ENCODE measurements around the gene CNIH1.
"Not testable (repeated sequence)": the region's sequence is repeated elsewhere in the genome, so short reads cannot be mapped to it uniquely, and the experiment has no call there.

CNIH1 gene

DNA sequence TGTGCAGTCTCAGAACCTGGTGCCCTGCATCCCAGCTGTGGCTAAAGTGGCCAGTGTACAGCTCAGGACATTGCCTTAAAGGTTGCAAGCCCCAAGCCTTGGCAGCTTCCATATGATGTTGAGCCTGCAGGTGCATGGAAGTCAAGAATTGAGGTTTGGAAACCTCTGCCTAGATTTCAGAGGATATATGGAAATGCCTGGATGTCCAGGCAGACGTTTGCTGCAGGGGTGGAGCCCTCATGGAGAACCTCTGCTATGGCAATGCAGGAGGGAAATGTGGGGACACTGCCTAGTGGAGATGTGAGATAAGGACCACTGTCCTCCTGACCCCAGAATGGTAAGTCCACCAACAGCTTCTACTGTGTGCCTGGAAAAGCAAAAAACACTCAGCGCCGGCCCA lies 17.9 kb upstream of the CNIH1 start:
- Histone ChIP-seq H3F3A (ENCODE audit: control insufficient read depth, insufficient read depth) (no peaks in the 10 kb centered on the region), H3K4me3 (ENCODE audit: low read length) (no peak overlapping the region), H3K79me2 (ENCODE audit: control insufficient read depth, low read length) (no peaks in the 10 kb centered on the region), H3K9me3 (ENCODE audit: control insufficient read depth, insufficient read depth, low read length) (peaks cover 18% of the 10 kb centered on the region; the same call in 1 of the 2 replicates), H3K27me3 (ENCODE audit: control insufficient read depth, low read length) (peaks cover 3% of the 10 kb centered on the region; the same call in 1 of the 2 replicates), H3K36me3 (ENCODE audit: control insufficient read depth, low read length) (no peaks in the 10 kb centered on the region), H3K9me2 (replicated peaks; ENCODE audit: control insufficient read depth, low read length) (no peaks in the 10 kb centered on the region), H4K20me1 (ENCODE audit: control insufficient read depth, insufficient read depth, low read depth, low read length) (no peaks in the 10 kb centered on the region), H3K27ac (ENCODE audit: low read depth, low read length) (no peak overlapping the region), H3K4me1 (ENCODE audit: control insufficient read depth, low read length) (no peaks in the 10 kb centered on the region), H3K4me2 (ENCODE audit: low read length) (no peak overlapping the region)
- no peak for TF ChIP-seq CTCF (IDR thresholded peaks at IDR 0.05; ENCODE audit: low read depth, low read length, poor library complexity, severe bottlenecking)
- no peak for TF ChIP-seq EZH2phosphoT487 (IDR thresholded peaks at IDR 0.05; ENCODE audit: borderline replicate concordance, low read length)

DNA sequence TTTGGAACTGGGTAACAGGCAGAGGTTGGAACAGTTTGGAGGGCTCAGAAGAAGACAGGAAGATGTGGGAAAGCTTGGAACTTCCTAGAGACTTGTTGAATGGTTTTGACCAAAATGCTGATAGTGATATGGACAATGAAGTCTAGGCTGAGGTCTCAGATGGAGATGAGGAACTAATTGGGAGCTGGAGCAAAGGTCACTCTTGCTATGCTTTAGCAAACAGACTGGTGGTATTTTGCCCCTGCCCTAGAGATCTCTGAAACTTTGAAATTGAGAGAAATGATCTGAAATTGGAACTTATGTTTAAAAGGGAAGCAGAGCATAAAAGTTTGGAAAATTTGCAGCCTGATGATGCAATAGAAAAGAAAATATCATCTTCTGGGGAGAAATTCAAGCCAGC lies 17.4 kb upstream of the CNIH1 start:
- not testable (repeated sequence) for H4K20me1 ChIP-seq (ENCODE audit: control insufficient read depth, insufficient read depth, low read depth, low read length); H3K27me3 ChIP-seq (ENCODE audit: control insufficient read depth, low read length); H3K27ac ChIP-seq (ENCODE audit: low read depth, low read length); H3K36me3 ChIP-seq (ENCODE audit: control insufficient read depth, low read length); H3K79me2 ChIP-seq (ENCODE audit: control insufficient read depth, low read length); H3K4me3 ChIP-seq (ENCODE audit: low read length); H3F3A ChIP-seq (ENCODE audit: control insufficient read depth, insufficient read depth); H3K4me2 ChIP-seq (ENCODE audit: low read length); H3K4me1 ChIP-seq (ENCODE audit: control insufficient read depth, low read length); H3K9me2 ChIP-seq (replicated peaks; ENCODE audit: control insufficient read depth, low read length)
- H3K9me3 ChIP-seq (ENCODE audit: control insufficient read depth, insufficient read depth, low read length), result peaks cover 18% of the 10 kb centered on the region; the same call in 1 of the 2 replicates

DNA sequence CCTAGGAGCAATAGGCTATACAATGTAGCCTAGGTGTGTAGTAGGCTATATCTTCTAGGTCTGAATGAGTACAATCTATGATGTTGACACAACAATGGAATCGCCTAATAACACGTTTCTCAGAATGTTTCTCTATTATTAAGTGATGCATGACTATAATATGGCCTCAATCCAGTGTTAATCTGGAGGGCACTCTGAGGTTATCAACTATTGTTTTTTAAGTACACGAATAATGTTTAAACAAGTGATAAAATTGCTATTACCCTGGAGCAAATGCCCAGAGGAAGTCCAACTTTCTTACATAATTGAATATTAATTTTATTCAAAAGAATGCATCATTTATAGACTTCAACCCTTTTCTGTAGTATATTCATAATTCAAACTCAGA lies 16.4 kb upstream of the CNIH1 start:
- no peak for TF ChIP-seq EZH2phosphoT487 (IDR thresholded peaks at IDR 0.05; ENCODE audit: borderline replicate concordance, low read length)
- peaks cover 18% of the 10 kb centered on the region; the same call in 1 of the 2 replicates for H3K9me3 ChIP-seq (ENCODE audit: control insufficient read depth, insufficient read depth, low read length)
- H3K9me2 ChIP-seq (replicated peaks; ENCODE audit: control insufficient read depth, low read length), result no peaks in the 10 kb centered on the region
- H3K4me1 ChIP-seq (ENCODE audit: control insufficient read depth, low read length), result no peaks in the 10 kb centered on the region
- H3K4me2 ChIP-seq (ENCODE audit: low read length), result no peak overlapping the region
- H3F3A ChIP-seq (ENCODE audit: control insufficient read depth, insufficient read depth), result no peaks in the 10 kb centered on the region
- no peaks in the 10 kb centered on the region for H4K20me1 ChIP-seq (ENCODE audit: control insufficient read depth, insufficient read depth, low read depth, low read length)
- H3K36me3 ChIP-seq (ENCODE audit: control insufficient read depth, low read length), result no peaks in the 10 kb centered on the region
- H3K27me3 ChIP-seq (ENCODE audit: control insufficient read depth, low read length), result no peaks in the 10 kb centered on the region
- no peak overlapping the region for H3K27ac ChIP-seq (ENCODE audit: low read depth, low read length)
- H3K79me2 ChIP-seq (ENCODE audit: control insufficient read depth, low read length), result no peaks in the 10 kb centered on the region
- no peak overlapping the region for H3K4me3 ChIP-seq (ENCODE audit: low read length)

GRCh38 chr14:54456820-54457608 lies 15.8 kb upstream of the CNIH1 start:
- H3K79me2 ChIP-seq (ENCODE audit: control insufficient read depth, low read length); H3K4me2 ChIP-seq (ENCODE audit: low read length); H3K27ac ChIP-seq (ENCODE audit: low read depth, low read length); H3K36me3 ChIP-seq (ENCODE audit: control insufficient read depth, low read length); H3K4me3 ChIP-seq (ENCODE audit: low read length); H3F3A ChIP-seq (ENCODE audit: control insufficient read depth, insufficient read depth); H3K9me2 ChIP-seq (replicated peaks; ENCODE audit: control insufficient read depth, low read length); H3K27me3 ChIP-seq (ENCODE audit: control insufficient read depth, low read length); H4K20me1 ChIP-seq (ENCODE audit: control insufficient read depth, insufficient read depth, low read depth, low read length); H3K4me1 ChIP-seq (ENCODE audit: control insufficient read depth, low read length): not testable (repeated sequence)
- H3K9me3 ChIP-seq (ENCODE audit: control insufficient read depth, insufficient read depth, low read length), result peaks cover 18% of the 10 kb centered on the region; the same call in 1 of the 2 replicates

GRCh38 chr14:54455363-54455762 lies 14.2 kb upstream of the CNIH1 start:
- H3K79me2 ChIP-seq (ENCODE audit: control insufficient read depth, low read length), result no peaks in the 10 kb centered on the region
- no peak overlapping the region for H3K4me2 ChIP-seq (ENCODE audit: low read length)
- no peak overlapping the region for H3K4me3 ChIP-seq (ENCODE audit: low read length)
- H3K36me3 ChIP-seq (ENCODE audit: control insufficient read depth, low read length), result no peaks in the 10 kb centered on the region
- no peaks in the 10 kb centered on the region for H3K4me1 ChIP-seq (ENCODE audit: control insufficient read depth, low read length)
- H3K27me3 ChIP-seq (ENCODE audit: control insufficient read depth, low read length), result no peaks in the 10 kb centered on the region
- no peaks in the 10 kb centered on the region for H4K20me1 ChIP-seq (ENCODE audit: control insufficient read depth, insufficient read depth, low read depth, low read length)
- TF ChIP-seq EZH2phosphoT487 (IDR thresholded peaks at IDR 0.05; ENCODE audit: borderline replicate concordance, low read length) (no peak), CTCF (IDR thresholded peaks at IDR 0.05; ENCODE audit: low read depth, low read length, poor library complexity, severe bottlenecking) (no peak)
- H3F3A ChIP-seq (ENCODE audit: control insufficient read depth, insufficient read depth), result no peaks in the 10 kb centered on the region
- H3K9me2 ChIP-seq (replicated peaks; ENCODE audit: control insufficient read depth, low read length), result no peaks in the 10 kb centered on the region
- H3K9me3 ChIP-seq (ENCODE audit: control insufficient read depth, insufficient read depth, low read length), result peaks cover 18% of the 10 kb centered on the region; the same call in 1 of the 2 replicates
- no peak overlapping the region for H3K27ac ChIP-seq (ENCODE audit: low read depth, low read length)

GRCh38 chr14:54453990-54454389 lies 12.8 kb upstream of the CNIH1 start:
- not testable (repeated sequence) for H3K79me2 ChIP-seq (ENCODE audit: control insufficient read depth, low read length); H3K27ac ChIP-seq (ENCODE audit: low read depth, low read length); H3K4me1 ChIP-seq (ENCODE audit: control insufficient read depth, low read length); H3K4me2 ChIP-seq (ENCODE audit: low read length); H3K4me3 ChIP-seq (ENCODE audit: low read length); H3K9me2 ChIP-seq (replicated peaks; ENCODE audit: control insufficient read depth, low read length); H4K20me1 ChIP-seq (ENCODE audit: control insufficient read depth, insufficient read depth, low read depth, low read length); H3K9me3 ChIP-seq (ENCODE audit: control insufficient read depth, insufficient read depth, low read length); H3K27me3 ChIP-seq (ENCODE audit: control insufficient read depth, low read length); H3F3A ChIP-seq (ENCODE audit: control insufficient read depth, insufficient read depth); H3K36me3 ChIP-seq (ENCODE audit: control insufficient read depth, low read length)

Measured in DOHH2 (cell line).